Measurements from ENCODE around the gene GPR42.

Gene GPR42

DNA sequence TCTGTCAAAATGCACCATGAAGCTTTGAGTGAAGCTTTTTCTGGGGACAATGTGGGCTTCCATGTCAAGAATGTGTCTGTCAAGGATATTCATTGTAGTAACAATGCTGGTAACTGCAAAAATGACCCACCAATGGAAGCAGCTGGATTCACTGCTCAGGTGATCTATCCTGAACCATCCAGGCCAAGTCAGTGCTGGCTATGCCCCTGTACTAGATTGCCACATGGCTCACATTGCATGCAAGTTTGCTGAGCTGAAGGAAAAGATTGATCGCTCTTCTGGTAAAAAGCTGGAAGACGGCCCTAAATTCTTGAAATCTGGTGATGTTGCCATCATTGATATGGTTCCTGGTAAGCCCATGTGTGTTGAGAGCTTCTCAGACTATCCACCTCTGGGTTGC lies 12.7 kb downstream of the GPR42 start:
- no peak overlapping the region for H3K4me3 ChIP-seq (ENCODE audit: low read depth, low read length)
- TF ChIP-seq, protein P1, sequence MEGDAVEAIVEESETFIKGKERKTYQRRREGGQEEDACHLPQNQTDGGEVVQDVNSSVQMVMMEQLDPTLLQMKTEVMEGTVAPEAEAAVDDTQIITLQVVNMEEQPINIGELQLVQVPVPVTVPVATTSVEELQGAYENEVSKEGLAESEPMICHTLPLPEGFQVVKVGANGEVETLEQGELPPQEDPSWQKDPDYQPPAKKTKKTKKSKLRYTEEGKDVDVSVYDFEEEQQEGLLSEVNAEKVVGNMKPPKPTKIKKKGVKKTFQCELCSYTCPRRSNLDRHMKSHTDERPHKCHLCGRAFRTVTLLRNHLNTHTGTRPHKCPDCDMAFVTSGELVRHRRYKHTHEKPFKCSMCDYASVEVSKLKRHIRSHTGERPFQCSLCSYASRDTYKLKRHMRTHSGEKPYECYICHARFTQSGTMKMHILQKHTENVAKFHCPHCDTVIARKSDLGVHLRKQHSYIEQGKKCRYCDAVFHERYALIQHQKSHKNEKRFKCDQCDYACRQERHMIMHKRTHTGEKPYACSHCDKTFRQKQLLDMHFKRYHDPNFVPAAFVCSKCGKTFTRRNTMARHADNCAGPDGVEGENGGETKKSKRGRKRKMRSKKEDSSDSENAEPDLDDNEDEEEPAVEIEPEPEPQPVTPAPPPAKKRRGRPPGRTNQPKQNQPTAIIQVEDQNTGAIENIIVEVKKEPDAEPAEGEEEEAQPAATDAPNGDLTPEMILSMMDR (IDR thresholded peaks at IDR 0.05; ENCODE audit: low read depth, low read length), result no peak
- TF ChIP-seq, protein P2, sequence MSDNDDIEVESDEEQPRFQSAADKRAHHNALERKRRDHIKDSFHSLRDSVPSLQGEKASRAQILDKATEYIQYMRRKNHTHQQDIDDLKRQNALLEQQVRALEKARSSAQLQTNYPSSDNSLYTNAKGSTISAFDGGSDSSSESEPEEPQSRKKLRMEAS (IDR thresholded peaks at IDR 0.05; ENCODE audit: low read depth, low read length), result no peak
- no peak for TF ChIP-seq MYC (IDR thresholded peaks at IDR 0.05; ENCODE audit: low read depth, low read length)
- TF ChIP-seq POLR2A (IDR thresholded peaks at IDR 0.05; ENCODE audit: extremely low read depth, insufficient read length), result no peak
- no peak for DNase-seq (ENCODE audit: low read depth)

DNA sequence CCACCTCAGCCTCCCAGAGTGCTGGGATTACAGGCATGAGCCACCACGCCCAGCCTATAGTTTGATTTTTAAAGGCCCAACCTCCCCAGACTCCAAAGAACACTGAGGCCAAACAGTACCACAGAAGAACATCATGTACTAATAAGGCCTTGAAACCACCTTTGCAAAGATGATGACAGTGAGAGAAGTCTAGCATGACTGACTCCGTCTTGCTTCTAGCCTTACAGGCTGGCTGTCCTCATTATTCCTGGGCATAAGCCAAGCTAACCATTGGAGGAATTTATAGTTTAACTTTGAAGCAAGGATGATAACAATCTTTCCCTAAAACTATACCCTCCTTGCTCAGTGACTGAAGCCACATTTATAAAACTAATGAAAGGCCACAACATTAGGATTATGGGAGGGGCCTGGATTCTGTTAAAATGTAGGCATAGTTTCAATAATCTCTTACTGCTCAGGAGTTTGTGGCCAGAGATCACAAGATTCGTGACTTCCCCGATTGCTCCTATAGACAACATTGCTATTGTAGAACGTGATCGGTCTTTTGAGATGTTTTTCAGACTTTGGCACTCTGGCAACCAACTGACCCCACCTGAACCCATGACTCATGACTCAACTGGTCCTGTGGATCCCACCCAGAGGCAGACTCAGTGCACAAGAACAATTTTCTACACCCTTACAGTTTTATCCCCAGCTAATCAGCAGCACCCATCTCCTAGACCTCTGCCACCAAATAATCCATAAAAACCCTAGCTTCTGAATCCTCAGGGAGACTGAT lies 17.6 kb downstream of the GPR42 start:
- DNase-seq (ENCODE audit: low read depth), result no peak
- H3K4me3 ChIP-seq (ENCODE audit: low read depth, low read length), result no peak overlapping the region
- no peak for TF ChIP-seq MYC (IDR thresholded peaks at IDR 0.05; ENCODE audit: low read depth, low read length)
- TF ChIP-seq POLR2A (IDR thresholded peaks at IDR 0.05; ENCODE audit: extremely low read depth, insufficient read length), result no peak
- TF ChIP-seq, protein P1 (IDR thresholded peaks at IDR 0.05; ENCODE audit: low read depth, low read length), result no peak
- TF ChIP-seq, protein P2 (IDR thresholded peaks at IDR 0.05; ENCODE audit: low read depth, low read length), result no peak

DNA sequence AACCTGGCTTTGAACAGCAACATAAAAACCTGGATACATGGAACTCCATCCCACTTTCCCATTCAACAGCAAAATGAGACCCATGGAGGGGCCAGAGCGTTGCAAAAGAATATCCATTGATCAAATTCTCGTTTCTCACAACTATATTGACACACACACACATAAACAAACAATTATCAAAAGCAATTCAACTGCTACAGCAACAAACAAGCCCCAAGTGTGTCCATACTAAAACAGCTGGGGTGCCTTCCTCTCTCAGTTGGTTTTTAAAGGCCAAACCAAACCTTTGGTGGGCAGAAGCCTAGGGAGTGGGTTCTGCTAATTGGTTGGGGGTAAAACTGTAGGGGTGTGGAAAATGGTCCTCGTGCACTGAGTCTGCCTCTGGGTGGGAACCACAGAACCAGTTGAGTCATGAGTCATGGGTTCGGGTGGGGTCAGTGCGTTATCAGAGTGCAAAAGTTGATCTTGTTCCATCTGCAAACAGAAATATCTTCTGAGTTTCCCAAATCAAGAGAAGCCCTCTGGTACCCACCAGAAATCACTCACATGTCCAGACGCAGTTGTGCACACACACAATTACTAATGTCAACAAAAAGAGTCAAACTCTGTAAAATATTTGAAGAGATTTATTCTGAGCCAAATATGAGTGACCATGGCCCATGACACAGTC lies 18.5 kb downstream of the GPR42 start:
- TF ChIP-seq POLR2A (IDR thresholded peaks at IDR 0.05; ENCODE audit: extremely low read depth, insufficient read length), result no peak
- TF ChIP-seq, protein P2 (IDR thresholded peaks at IDR 0.05; ENCODE audit: low read depth, low read length), result no peak
- TF ChIP-seq MYC (IDR thresholded peaks at IDR 0.05; ENCODE audit: low read depth, low read length), result no peak
- TF ChIP-seq, protein P1 (IDR thresholded peaks at IDR 0.05; ENCODE audit: low read depth, low read length), result no peak
- H3K4me3 ChIP-seq (ENCODE audit: low read depth, low read length), result no peak overlapping the region
- DNase-seq (ENCODE audit: low read depth), result no peak

DNA sequence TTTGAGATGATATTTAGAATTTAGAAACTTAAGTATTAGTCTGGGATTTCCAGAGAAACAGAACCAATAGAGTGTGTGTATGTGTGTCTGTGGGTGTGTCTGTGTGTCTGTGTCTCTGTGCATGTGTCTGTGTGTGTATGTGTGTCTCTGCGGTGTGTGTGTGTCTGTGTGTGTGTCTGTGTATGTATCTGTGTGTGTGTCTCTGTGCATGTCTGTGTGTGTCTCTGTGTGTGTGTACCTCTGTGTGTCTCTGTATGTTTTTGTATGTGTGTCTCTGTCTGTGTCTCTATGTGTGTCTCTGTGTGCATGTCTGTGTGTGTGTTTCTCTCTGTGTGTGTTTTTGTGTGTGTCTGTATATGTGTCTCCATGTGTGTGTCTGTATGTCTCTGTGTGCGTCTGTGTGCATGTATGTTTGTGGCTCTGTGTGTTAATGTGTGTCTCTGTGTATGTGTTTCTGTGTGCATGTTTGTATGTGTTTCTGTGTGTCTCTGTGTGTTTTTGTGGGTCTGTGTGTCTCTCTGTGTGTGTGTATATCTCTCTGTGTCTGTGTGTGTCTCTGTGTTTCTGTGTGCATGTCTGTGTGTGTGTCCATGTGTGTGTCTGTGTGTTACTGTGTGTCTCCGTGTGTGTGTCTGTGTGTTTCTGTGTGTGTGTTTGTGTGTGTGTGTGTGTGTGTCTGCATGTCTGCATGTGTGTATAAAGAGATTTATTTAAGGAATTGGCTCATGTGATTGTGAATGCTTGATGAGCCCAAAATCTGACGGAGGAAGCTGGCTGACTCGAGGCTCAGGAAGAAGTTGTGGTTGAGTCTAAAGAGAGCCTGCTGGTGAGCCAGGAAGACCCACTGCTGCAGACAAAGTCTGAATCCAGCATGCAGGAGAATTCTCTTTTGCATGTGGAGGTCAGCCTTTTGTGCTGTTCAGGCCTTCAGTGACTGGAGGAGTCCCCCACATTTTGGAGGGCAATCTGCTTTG lies 22.2 kb downstream of the GPR42 start:
- TF ChIP-seq, protein P2 (IDR thresholded peaks at IDR 0.05; ENCODE audit: low read depth, low read length), result no peak
- TF ChIP-seq MYC (IDR thresholded peaks at IDR 0.05; ENCODE audit: low read depth, low read length) (no peak), POLR2A (IDR thresholded peaks at IDR 0.05; ENCODE audit: extremely low read depth, insufficient read length) (no peak)
- TF ChIP-seq, protein P1 (IDR thresholded peaks at IDR 0.05; ENCODE audit: low read depth, low read length), result no peak
- DNase-seq (ENCODE audit: low read depth), result no peak
- H3K4me3 ChIP-seq (ENCODE audit: low read depth, low read length), result no peak overlapping the region

DNA sequence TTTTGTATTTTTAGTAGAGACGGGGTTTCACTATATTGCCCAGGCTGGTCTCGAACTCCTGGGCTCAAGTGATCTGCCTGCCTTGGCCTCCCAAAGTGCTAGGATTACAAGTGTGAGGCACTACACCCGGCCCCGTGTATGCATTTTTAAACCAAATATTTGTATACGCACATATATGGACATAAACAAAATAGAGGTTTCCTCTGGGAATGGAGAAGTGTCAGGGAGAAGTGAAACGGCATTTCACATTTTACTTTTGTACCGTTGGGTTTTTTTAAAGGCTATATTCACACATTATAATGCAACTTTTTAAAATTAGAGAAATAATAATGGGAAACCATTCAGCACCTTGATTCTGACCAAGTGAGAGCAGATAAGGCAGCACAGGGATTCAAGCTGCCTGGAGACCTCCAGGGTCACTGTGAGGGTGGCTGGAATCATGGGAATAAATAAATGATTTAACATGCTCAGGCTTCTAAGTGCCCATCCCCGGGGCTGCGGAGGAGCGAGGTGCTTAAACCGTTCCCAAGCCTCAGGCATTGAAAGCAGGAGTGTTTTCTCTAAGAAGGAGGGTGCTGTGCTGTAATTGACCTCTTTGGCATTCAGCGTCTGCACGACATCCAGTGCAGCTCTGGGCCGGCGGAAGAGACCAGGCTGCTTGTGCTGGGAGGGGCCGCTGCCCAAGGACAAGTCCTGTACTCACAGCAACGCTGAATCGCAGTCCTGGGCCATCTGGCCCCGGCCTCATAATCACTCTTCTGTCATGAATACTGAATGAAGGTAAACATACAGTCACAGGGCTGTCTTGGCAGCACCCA lies 24.7 kb downstream of the GPR42 start:
- TF ChIP-seq MYC (IDR thresholded peaks at IDR 0.05; ENCODE audit: low read depth, low read length), result no peak
- TF ChIP-seq, protein P1 (IDR thresholded peaks at IDR 0.05; ENCODE audit: low read depth, low read length), result no peak
- TF ChIP-seq, protein P2 (IDR thresholded peaks at IDR 0.05; ENCODE audit: low read depth, low read length), result no peak
- no peak for TF ChIP-seq POLR2A (IDR thresholded peaks at IDR 0.05; ENCODE audit: extremely low read depth, insufficient read length)
- DNase-seq (ENCODE audit: low read depth), result no peak
- no peak overlapping the region for H3K4me3 ChIP-seq (ENCODE audit: low read depth, low read length)
